Aorta (tissue), 5 donors: ENCODE data around the gene ZNF229. TPM values are rescaled to one million over a fixed set of nuclear protein-coding genes. Genes with fewer than 3 reads are reported as not detected.
"Not testable (repeated sequence)": the region's sequence is repeated elsewhere in the genome, so short reads cannot be mapped to it uniquely, and the experiment has no call there.

Source experiments
- ATAC-seq: fragments of 200-7000 bp; cut with Tn5 transposase; one replicate; pipeline ENCODE4 v1.9.1; 2022; ENCODE audit warnings: moderate library complexity; ENCODE audit not compliant: low FRiP score
- DNase-seq, 2 donors: peaks; one replicate each; pipeline ENCODE4 v3.0.0-alpha.2; 2020
- H3K27ac ChIP-seq, 2 donors: one replicate each; pipeline ENCODE4 v1.5.1; 2013; ENCODE audit warnings: low read length in 2 of 2, mild to moderate bottlenecking in 2 of 2, moderate library complexity in 2 of 2, control low read depth in 1 of 2, inconsistent platforms in 1 of 2, low read depth in 1 of 2
- H3K27me3 ChIP-seq, 2 donors: one replicate each; pipeline ENCODE4 v1.6.1; 2013; ENCODE audit warnings: control low read depth in 1 of 2, low read length in 1 of 2, mild to moderate bottlenecking in 1 of 2, moderate library complexity in 1 of 2; ENCODE audit not compliant: insufficient read depth in 2 of 2, control insufficient read depth in 1 of 2
- H3K36me3 ChIP-seq, 2 donors: one replicate each; pipeline ENCODE4 v1.6.1; 2013; ENCODE audit warnings: control low read depth in 1 of 2, low read length in 1 of 2, mild to moderate bottlenecking in 1 of 2; ENCODE audit not compliant: insufficient read depth in 2 of 2, control insufficient read depth in 1 of 2
- H3K4me1 ChIP-seq, 2 donors: one replicate each; pipeline ENCODE4 v1.6.1; 2013; ENCODE audit warnings: low read length in 2 of 2, control low read depth in 1 of 2, mild to moderate bottlenecking in 1 of 2, moderate library complexity in 1 of 2; ENCODE audit not compliant: insufficient read depth in 2 of 2, control insufficient read depth in 1 of 2
- H3K4me3 ChIP-seq, 2 donors: one replicate each; pipeline ENCODE4 v1.5.1; 2013; ENCODE audit warnings: low read length in 2 of 2, control low read depth in 1 of 2, mild to moderate bottlenecking in 1 of 2
- H3K9me3 ChIP-seq: one replicate; pipeline ENCODE4 v1.6.1; 2013; ENCODE audit warnings: mild to moderate bottlenecking, low read length; ENCODE audit not compliant: control insufficient read depth
- WGBS, 2 donors: extraction: QIAGEN DNeasy Blood & Tissue Kit; methylation state at CpG; one replicate each; pipeline ENCODE4 v1.1.7; 2013; 5-methylcytosine and 5-hydroxymethylcytosine counted together
- intact Hi-C, 2 donors: fragments of 100-400 bp; cut with DNase I; formaldehyde crosslinking; loops; one replicate each; pipeline versions ENCODE4 v1.14.2 to v1.15.0; 2022
- polyA plus RNA-seq, 2 donors: library from polyadenylated mRNA; stranded (reverse); fragments of 200-250 nt; gene quantifications; one replicate each; pipeline ENCODE4 v1.2.3, GENCODE V29; 2013
- total RNA-seq, 2 donors: library from RNA; stranded (reverse); fragmentation: NEBNext Ultra II Directional; extraction: Animal tissue kit (Norgen Biotek cat#: 25700); gene quantifications; one replicate each; pipeline ENCODE4 v1.2.1, GENCODE V29; 2021
- donor health status: healthy with polysubstance abuse.
- donor health status: Bipolar disorder and iron deficiency.
- donor health status: DM: no; HTN: no; CAD: no.
- donor health status: DM: no; HTN: no; CAD: no.
- donor health status: DM: yes; HTN: yes; CAD: no.

The ZNF229 gene
- total and polyA plus RNA-seq, 4 donors, result 0.75 to 7.4 (median 3.5) TPM

DNA sequence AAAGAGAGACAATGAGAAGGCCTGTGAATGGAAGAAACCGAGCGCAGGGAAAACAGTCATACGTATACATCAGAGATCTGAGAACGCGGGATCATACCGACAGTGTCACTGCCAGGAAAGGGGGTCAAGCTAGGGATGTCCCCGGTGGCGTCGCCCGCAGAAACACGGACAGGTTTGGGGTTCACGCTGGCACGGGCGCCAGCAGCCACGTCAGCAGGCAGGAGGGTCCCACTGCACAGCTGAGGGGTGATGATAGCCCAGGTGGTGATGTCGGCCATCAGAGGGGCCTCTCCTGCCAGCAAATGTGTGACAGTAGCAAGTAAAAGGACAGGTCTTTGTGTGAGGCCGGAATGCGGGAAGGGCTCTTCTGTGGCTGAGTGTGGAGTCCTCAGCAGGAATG is 3.4 kb upstream of the ZNF229 start:
- no peak for DNase-seq
- H3K4me3 ChIP-seq, result no peak overlapping the region
- no peak overlapping the region for H3K27ac ChIP-seq
- intact Hi-C loops, result no loop called here
- ATAC-seq, result no peak
- H3K27me3 ChIP-seq, result no peaks in the 10 kb centered on the region
- WGBS, 2 donors, result 91% methylated on average over 18 of the region's 18 CpGs
- H3K4me1 ChIP-seq, result no peaks in the 10 kb centered on the region
- H3K36me3 ChIP-seq, result no peaks in the 10 kb centered on the region
- peaks cover 15% of the 10 kb centered on the region for H3K9me3 ChIP-seq

DNA sequence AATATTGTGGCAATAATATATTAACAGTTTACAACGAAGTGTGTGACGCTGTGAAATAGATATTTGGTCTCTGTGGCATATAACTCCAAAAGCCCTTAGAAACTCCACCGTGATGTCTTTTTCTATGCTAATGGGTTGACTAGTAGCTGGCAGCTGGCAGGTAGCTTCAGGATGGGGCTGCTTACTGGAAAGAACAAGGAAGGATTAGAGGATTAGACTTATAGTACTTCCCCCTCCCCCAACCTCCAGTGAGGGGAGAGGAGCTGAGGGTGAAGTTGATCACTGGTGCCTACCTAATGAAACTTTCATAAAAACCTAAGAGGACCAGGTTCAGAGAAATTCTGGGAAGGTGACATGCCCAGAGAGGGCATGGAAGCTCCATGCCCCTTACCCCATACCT is 9.8 kb downstream of the ZNF229 start:
- H3K27ac ChIP-seq, result no peak overlapping the region
- ATAC-seq, result no peak

DNA sequence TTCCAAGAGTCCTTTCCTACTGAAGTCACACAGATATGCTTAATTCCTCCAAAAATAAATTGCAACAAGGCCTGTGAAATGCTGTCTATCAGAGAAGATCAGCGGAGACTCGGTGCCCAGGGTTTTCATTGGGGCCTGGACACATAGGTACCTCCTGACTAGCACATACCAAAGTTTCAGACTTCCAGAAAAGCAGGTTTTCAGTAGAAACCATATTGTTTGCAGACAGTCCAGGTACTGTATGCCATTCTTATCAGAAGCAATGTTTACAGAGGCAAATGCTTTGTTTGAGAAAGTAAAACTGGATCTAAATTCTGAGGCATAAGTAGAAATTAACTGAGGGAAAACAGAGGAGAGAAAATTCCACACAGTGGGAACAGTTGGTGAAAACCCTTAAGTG is 12.8 kb downstream of the ZNF229 start:
- WGBS, 2 donors, result 99 to 100% methylated on average over 2 of the region's 2 CpGs
- Histone ChIP-seq H3K36me3 (peaks cover 28 to 31% of the 10 kb centered on the region in 2 donors), H3K27ac (no peak overlapping the region), H3K4me1 (no peaks in the 10 kb centered on the region), H3K27me3 (no peaks in the 10 kb centered on the region), H3K4me3 (no peak overlapping the region), H3K9me3 (peaks cover 35% of the 10 kb centered on the region)
- ATAC-seq (no peak), DNase-seq (no peak)
- intact Hi-C loops, result no loop called here

More for the DNA sequence above, 9.8 kb downstream of the ZNF229 start:
- H3K27me3 ChIP-seq, result no peaks in the 10 kb centered on the region
- 97% methylated on average over 3 of the region's 3 CpGs for WGBS, 2 donors
- H3K36me3 ChIP-seq, result peaks cover 24 to 31% of the 10 kb centered on the region in 2 donors
- H3K4me1 ChIP-seq, result no peaks in the 10 kb centered on the region
- intact Hi-C loops, result no loop called here
- peaks cover 32% of the 10 kb centered on the region for H3K9me3 ChIP-seq
- no peak for DNase-seq
- H3K4me3 ChIP-seq, result no peak overlapping the region

DNA sequence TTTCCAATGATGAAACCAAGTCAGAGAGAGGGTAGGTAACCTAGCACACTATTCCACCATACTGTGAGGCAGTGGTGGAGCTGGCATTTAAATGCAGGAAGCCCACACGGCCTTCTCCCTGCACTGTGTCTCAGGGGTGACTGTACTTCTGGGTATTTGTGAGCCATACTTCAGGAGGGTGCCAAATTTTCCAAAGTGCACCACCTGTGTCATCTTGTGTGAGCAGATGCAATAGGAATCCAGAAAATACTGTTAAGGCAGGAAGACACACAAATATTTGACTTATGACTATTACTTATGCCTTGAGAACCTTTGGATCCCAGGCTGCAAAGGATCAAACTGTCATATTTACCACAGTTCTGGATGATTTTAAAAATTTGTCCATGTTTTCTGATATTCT is 17.3 kb downstream of the ZNF229 start:
- Histone ChIP-seq H3K36me3 (peaks cover 25 to 38% of the 10 kb centered on the region in 2 donors), H3K9me3 (peaks cover 47% of the 10 kb centered on the region), H3K27me3 (no peaks in the 10 kb centered on the region), H3K27ac (no peak overlapping the region), H3K4me1 (no peaks in the 10 kb centered on the region), H3K4me3 (no peak overlapping the region)
- ATAC-seq (no peak), DNase-seq (no peak)
- 87 to 90% methylated on average over 1 of the region's 1 CpG for WGBS, 2 donors
- intact Hi-C loops, result no loop called here

DNA sequence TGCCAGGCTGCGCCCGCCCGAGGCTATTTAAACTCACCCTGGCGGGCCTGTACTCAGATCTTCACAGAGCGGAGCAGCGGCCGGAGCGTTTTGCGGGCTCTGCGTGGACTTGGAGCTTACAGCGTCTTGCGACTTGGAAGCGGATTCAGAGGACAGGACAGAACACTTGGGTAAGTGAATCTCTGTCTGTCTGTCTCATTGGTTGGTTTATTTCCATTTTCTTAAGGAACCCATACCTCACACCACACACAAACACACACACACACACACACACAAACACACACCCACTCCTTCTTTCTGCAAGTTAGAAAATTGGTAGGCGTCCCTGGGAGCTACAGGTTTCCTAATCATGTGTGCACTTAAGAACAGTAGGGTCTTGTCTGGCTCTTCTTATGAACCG is 32.7 kb downstream of the ZNF229 start:
- H3K9me3 ChIP-seq, H3K4me3 ChIP-seq, H3K27ac ChIP-seq, ATAC-seq, H3K27me3 ChIP-seq, H3K4me1 ChIP-seq, DNase-seq, intact Hi-C loops, H3K36me3 ChIP-seq: not testable (repeated sequence)
- 91 to 94% methylated on average over 2 to 15 of the region's 15 CpGs for WGBS, 2 donors

DNA sequence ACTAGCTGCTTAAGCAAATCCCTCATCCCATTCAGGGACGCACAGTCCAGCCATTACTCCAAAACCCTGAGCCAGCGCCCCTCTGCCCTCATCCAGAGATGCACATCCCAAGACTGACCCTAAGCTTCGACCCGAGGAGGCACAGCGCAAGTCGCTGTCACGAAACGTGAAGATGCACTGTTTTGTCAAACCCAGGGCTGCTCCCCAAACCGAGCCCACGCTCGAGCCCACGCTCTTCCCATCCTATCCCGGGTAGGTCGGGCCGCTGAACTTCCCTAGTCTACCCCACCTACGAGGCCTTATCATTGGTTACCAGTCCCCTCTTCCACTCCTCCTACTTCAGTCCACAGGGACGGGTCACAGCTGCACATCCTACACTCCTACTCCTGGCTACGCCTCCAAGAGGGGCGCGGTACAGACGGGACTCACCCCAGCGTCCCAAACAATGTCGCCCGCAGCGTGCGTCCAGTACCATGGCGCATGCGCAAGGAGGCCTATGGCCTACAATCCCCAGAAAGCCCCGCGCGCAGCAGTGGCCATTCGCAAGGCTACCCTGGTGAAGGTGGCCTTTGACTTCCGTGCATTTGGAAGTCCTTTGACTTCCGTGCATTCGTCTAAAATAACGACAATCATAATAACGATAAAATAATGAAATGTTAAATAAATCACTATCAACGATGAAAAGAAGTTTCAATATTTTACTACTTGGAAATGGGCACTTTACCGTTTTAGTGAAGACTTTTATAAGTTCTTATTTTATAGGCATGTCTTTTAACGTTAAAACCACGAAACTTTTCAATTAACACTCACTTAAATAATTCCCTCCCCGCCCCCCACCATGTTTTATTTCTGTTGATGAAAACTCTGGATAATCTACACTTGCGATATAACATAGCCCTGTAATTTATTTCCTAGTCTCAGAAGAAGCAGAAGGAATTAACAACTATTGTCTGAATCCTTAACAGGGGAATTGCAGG is 46.8 kb downstream of the ZNF229 start, which contains the start of gene ZNF285:
Gene ZNF285, minus strand, starts transcription at position 470 of the 977 bp plus-strand sequence. CDS start 4,395 bp downstream, outside the sequence.
- H3K9me3 ChIP-seq, result peaks cover 3% of the 10 kb centered on the region

DNA sequence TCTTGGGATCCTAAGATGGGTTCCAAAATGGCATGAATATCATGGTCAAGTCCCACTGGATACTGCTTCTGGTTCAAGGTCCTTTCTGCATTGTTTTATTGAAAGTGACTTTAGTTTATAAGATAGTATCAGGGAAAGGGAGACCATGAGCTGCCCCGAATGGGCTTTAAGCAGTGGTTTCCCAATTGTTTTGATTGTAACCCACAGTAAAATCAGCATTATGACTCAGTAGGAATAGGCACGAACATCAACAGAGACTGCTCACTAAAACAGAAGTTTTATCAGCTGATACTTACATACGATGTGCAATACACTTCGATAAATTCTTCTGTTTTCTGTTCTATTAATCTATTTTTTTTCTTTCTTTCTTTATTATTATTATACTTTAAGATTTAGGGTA is 59.0 kb downstream of the ZNF229 start:
- H3K36me3 ChIP-seq, H3K4me1 ChIP-seq, H3K27ac ChIP-seq, H3K4me3 ChIP-seq, ATAC-seq, DNase-seq, intact Hi-C loops, H3K9me3 ChIP-seq, H3K27me3 ChIP-seq: not testable (repeated sequence)
- WGBS, 2 donors, result 92 to 95% methylated on average over 4 of the region's 4 CpGs

More for the DNA sequence above, 46.8 kb downstream of the ZNF229 start, which contains the start of gene ZNF285:
- Histone ChIP-seq H3K36me3 (no peaks in the 10 kb centered on the region), H3K4me3 (peak within 1 kb of the TSS in 1 of 2 donors; percentile 18), H3K27ac (no peak within 1 kb of the TSS), H3K27me3 (no peaks in the 10 kb centered on the region), H3K4me1 (no peaks in the 10 kb centered on the region)
- ATAC-seq (peak; percentile 98), DNase-seq (peak; percentile 95 to 96)
- 7% methylated on average over 43 of the region's 43 CpGs for WGBS, 2 donors
- intact Hi-C loops, result no loop called here
